Endothelial cell (in vitro differentiated cells): ENCODE measurements around the gene CTNND2. TPM values are rescaled to one million over a fixed set of nuclear protein-coding genes. Genes with fewer than 3 reads are reported as not detected.

Experiments
- DNase-seq: peaks from one replicate; pipeline ENCODE4 v3.0.0; 2021; ENCODE audit warnings: low spot score
- H3K27ac Mint-ChIP-seq: one replicate; pipeline ENCODE4 v1.8.0; 2021; ENCODE audit warnings: mixed read lengths, inconsistent platforms; ENCODE audit not compliant: unreplicated experiment
- H3K27me3 Mint-ChIP-seq: one replicate; pipeline ENCODE4 v1.8.0; 2021; ENCODE audit warnings: mild to moderate bottlenecking, moderate library complexity, mixed read lengths, inconsistent platforms; ENCODE audit not compliant: unreplicated experiment
- H3K36me3 Mint-ChIP-seq: one replicate; pipeline ENCODE4 v1.8.0; 2021; ENCODE audit warnings: mild to moderate bottlenecking, low read depth, mixed read lengths, inconsistent platforms; ENCODE audit not compliant: unreplicated experiment
- H3K4me1 Mint-ChIP-seq: one replicate; pipeline ENCODE4 v1.8.0; 2021; ENCODE audit warnings: mild to moderate bottlenecking, mixed read lengths, inconsistent platforms; ENCODE audit not compliant: unreplicated experiment
- H3K4me3 Mint-ChIP-seq: one replicate; pipeline ENCODE4 v1.8.0; 2021; ENCODE audit warnings: mild to moderate bottlenecking, mixed read lengths, inconsistent platforms; ENCODE audit not compliant: unreplicated experiment
- H3K9me3 Mint-ChIP-seq: one replicate; pipeline ENCODE4 v1.8.0; 2021; ENCODE audit warnings: mixed read lengths, inconsistent platforms; ENCODE audit not compliant: unreplicated experiment
- CTCF ChIP-seq: fragments of 200-600 bp; sonication (generic); IDR thresholded peaks from one replicate; pipeline ENCODE4 v1.5.0; 2021; ENCODE audit warnings: antibody characterized with exemption; ENCODE audit not compliant: unreplicated experiment
- total RNA-seq: library from RNA; stranded (reverse); fragmentation: NEBNext Ultra II Directional; extraction: Animal tissue kit (Norgen Biotek cat#: 25700); gene quantifications from one replicate; pipeline ENCODE4 v1.2.1, GENCODE V29; 2021; ENCODE audit not compliant: unreplicated experiment

Gene CTNND2
- total RNA-seq, 1 donor from 2014 or later = 3.6 TPM

- Mint-ChIP-seq H3K9me3 (no peaks in the 10 kb centered on the region), H3K27ac (no peak overlapping the region), H3K4me3 (no peak overlapping the region), H3K4me1 (no peaks in the 10 kb centered on the region), H3K36me3 (no peaks in the 10 kb centered on the region), H3K27me3 (no peaks in the 10 kb centered on the region)
- no peak for TF ChIP-seq CTCF
- DNase-seq = no peak
Measured at GRCh38 chr5:11709021-11709420, 195.2 kb downstream of the CTNND2 start.

- no peak for DNase-seq
- H3K36me3 Mint-ChIP-seq = no peaks in the 10 kb centered on the region
- H3K4me1 Mint-ChIP-seq = no peaks in the 10 kb centered on the region
- no peak for TF ChIP-seq CTCF
- no peak overlapping the region for H3K4me3 Mint-ChIP-seq
- no peak overlapping the region for H3K27ac Mint-ChIP-seq
- no peaks in the 10 kb centered on the region for H3K9me3 Mint-ChIP-seq
- no peaks in the 10 kb centered on the region for H3K27me3 Mint-ChIP-seq
Measured at GRCh38 chr5:11704916-11705315, 199.3 kb downstream of the CTNND2 start.

- Mint-ChIP-seq H3K27ac (no peak overlapping the region), H3K4me1 (no peaks in the 10 kb centered on the region), H3K36me3 (no peaks in the 10 kb centered on the region), H3K9me3 (no peaks in the 10 kb centered on the region), H3K27me3 (no peaks in the 10 kb centered on the region), H3K4me3 (no peak overlapping the region)
- TF ChIP-seq CTCF = no peak
- DNase-seq = no peak
Measured at GRCh38 chr5:11700391-11700790, 203.9 kb downstream of the CTNND2 start.

GRCh38 chr5:11692636-11693035 is 211.6 kb downstream of the CTNND2 start:
- no peak for DNase-seq
- H3K27ac Mint-ChIP-seq = no peak overlapping the region
- no peaks in the 10 kb centered on the region for H3K27me3 Mint-ChIP-seq
- no peak overlapping the region for H3K4me3 Mint-ChIP-seq
- no peak for TF ChIP-seq CTCF
- no peaks in the 10 kb centered on the region for H3K36me3 Mint-ChIP-seq
- H3K9me3 Mint-ChIP-seq = no peaks in the 10 kb centered on the region
- H3K4me1 Mint-ChIP-seq = no peaks in the 10 kb centered on the region

GRCh38 chr5:11687498-11687897 is 216.7 kb downstream of the CTNND2 start:
- Mint-ChIP-seq H3K36me3 (no peaks in the 10 kb centered on the region), H3K27ac (no peak overlapping the region), H3K4me3 (no peak overlapping the region), H3K9me3 (no peaks in the 10 kb centered on the region), H3K27me3 (no peaks in the 10 kb centered on the region), H3K4me1 (peaks cover 6% of the 10 kb centered on the region)
- no peak for TF ChIP-seq CTCF
- no peak for DNase-seq
